ENCODE results near the gene NLN.

- no peak for TF ChIP-seq CTCF (optimal IDR thresholded peaks at IDR 0.05 in 1 of 3, IDR thresholded peaks at IDR 0.05 in 1 of 3, conservative IDR thresholded peaks at IDR 0.05 in 1 of 3; ENCODE audit: extremely low read depth in 1 of 3, insufficient read depth in 2 of 3, low read length in 3 of 3)
- no peak for TF ChIP-seq EZH2 (IDR thresholded peaks at IDR 0.05; ENCODE audit: low read length)
Measured at GRCh38 chr5:65775476-65775875, 53.5 kb downstream of the NLN start.
